K562 (cell line): ENCODE results near the gene ATE1. TPM values are rescaled to one million over a fixed set of nuclear protein-coding genes. Genes with fewer than 3 reads are reported as not detected.

Experiments
- ATAC-seq: fragments of 200-7000 bp; cut with Tn5 transposase; 3 replicates; pipeline ENCODE4 v1.9.1; 2020; ENCODE audit warnings: moderate library complexity
- BruUV-seq: library from RNA; stranded (reverse); fragments of 400-500 nt; replicated peaks from 2 replicates; lab custom pipeline; 2021; lab: Mats Ljungman, UMichigan
- CTCF ChIA-PET: fragments of 300-600 bp; formaldehyde crosslinking; extraction: SDS; loops from one replicate; lab custom pipeline; 2021; ENCODE audit warnings: low intra/inter-chr PET ratio; lab: Yijun Ruan, JAX
- POLR2A ChIA-PET: fragments of 300-600, 350-650 bp; sonication (Branson Sonifier 250); formaldehyde crosslinking; extraction: SDS; loops from one replicate; lab custom pipeline; 2021; ENCODE audit warnings: antibody characterized with exemption, inconsistent platforms; lab: Yijun Ruan, JAX
- DNase-seq, 4 experiments: peaks; one replicate each; pipeline versions ENCODE4 v3.0.0 to v3.0.0-alpha.2; 2011 to 2018; ENCODE audit warnings: low spot score in 3 of 4, mixed read lengths in 3 of 4; ENCODE audit errors: extremely low read depth in 1 of 4
- FAIRE-seq: peaks from 2 replicates; lab custom pipeline; 2011; peaks lifted over from hg19 to GRCh38; lab: Jason Lieb, UNC
- H2AFZ ChIP-seq: 2 replicates; pipeline ENCODE4 v1.6.0; 2011; ENCODE audit warnings: low read depth, low read length, control low read depth, inconsistent platforms
- H3K27ac ChIP-seq: fragments of 200-600 bp; 3 replicates; pipeline ENCODE4 v1.8.0; 2011; ENCODE audit warnings: low read depth, mild to moderate bottlenecking, control low read depth, inconsistent platforms, low read length, moderate library complexity, mixed read lengths; ENCODE audit errors: extremely low read depth
- H3K27me3 ChIP-seq, 2 experiments: fragments of 300-600 bp in 1 of 2; 2 replicates in 1 of 2; 3 replicates in 1 of 2; pipeline versions ENCODE4 v1.6.0 to v1.8.0; 2011; ENCODE audit warnings: inconsistent platforms in 2 of 2, low read length in 2 of 2, mild to moderate bottlenecking in 1 of 2, mixed read lengths in 1 of 2, moderate library complexity in 1 of 2; ENCODE audit not compliant: control insufficient read depth in 2 of 2, insufficient read depth in 2 of 2
- H3K36me3 ChIP-seq: fragments of 300-600 bp; 3 replicates; pipeline ENCODE4 v1.8.0; 2011; ENCODE audit warnings: mild to moderate bottlenecking, low read length, inconsistent platforms; ENCODE audit not compliant: control insufficient read depth, insufficient read depth
- H3K4me1 ChIP-seq, 2 experiments: fragments of 200-600 bp in 1 of 2; replicated peaks in 1 of 2; 2 replicates in 1 of 2; 3 replicates in 1 of 2; pipeline versions ENCODE4 v1.5.1 to v1.8.0; 2011; ENCODE audit warnings: inconsistent platforms in 2 of 2, low read length in 2 of 2, mild to moderate bottlenecking in 1 of 2, mixed read lengths in 1 of 2, moderate library complexity in 1 of 2; ENCODE audit not compliant: control insufficient read depth in 2 of 2, insufficient read depth in 2 of 2
- H3K4me2 ChIP-seq: 2 replicates; pipeline ENCODE4 v1.6.1; 2011; ENCODE audit warnings: low read length, control low read depth, inconsistent platforms, mixed read lengths; ENCODE audit not compliant: insufficient read depth
- H3K4me3 ChIP-seq: fragments of 200-600 bp; sonication (generic), shearing (Covaris generic); 2 replicates; pipeline ENCODE4 v1.5.1; 2016; ENCODE audit warnings: control low read depth, inconsistent platforms
- H3K79me2 ChIP-seq: fragments of 200-600 bp; 3 replicates; pipeline ENCODE4 v1.8.0; 2011; ENCODE audit warnings: low read length, inconsistent platforms; ENCODE audit not compliant: control insufficient read depth, insufficient read depth
- H3K9ac ChIP-seq, 2 experiments: 2 replicates each; pipeline versions ENCODE4 v1.6.0 to v1.6.1; 2011; ENCODE audit warnings: low read depth in 2 of 2, low read length in 2 of 2, control low read depth in 1 of 2, inconsistent platforms in 1 of 2, mild to moderate bottlenecking in 1 of 2, mixed read lengths in 1 of 2; ENCODE audit not compliant: insufficient read depth in 1 of 2
- H3K9me1 ChIP-seq: one replicate; pipeline ENCODE4 v1.6.0; 2011; ENCODE audit warnings: inconsistent platforms, mild to moderate bottlenecking, low read length, moderate library complexity; ENCODE audit not compliant: control insufficient read depth, insufficient read depth
- H3K9me3 ChIP-seq: replicated peaks from 2 replicates; pipeline ENCODE4 v1.5.1; 2011; ENCODE audit warnings: low read depth, low read length, inconsistent platforms; ENCODE audit not compliant: control insufficient read depth, insufficient read depth
- H4K20me1 ChIP-seq: replicated peaks from 2 replicates; pipeline ENCODE4 v1.6.1; 2011; ENCODE audit warnings: low read length, inconsistent platforms, mixed read lengths; ENCODE audit not compliant: control insufficient read depth, insufficient read depth
- CBX8 ChIP-seq: fragments of 200-600 bp; sonication (generic); IDR thresholded peaks from 2 replicates; pipeline ENCODE4 v1.6.1; 2012; ENCODE audit warnings: borderline replicate concordance, mixed run types, low read depth, mild to moderate bottlenecking, moderate library complexity, mixed read lengths, low read length, control low read depth, inconsistent platforms; ENCODE audit not compliant: poor library complexity, severe bottlenecking; ENCODE audit errors: extremely low read depth
- EWSR1 ChIP-seq: fragments of 450-650 bp; IDR thresholded peaks from 2 replicates; pipeline ENCODE4 v1.6.1; 2018; ENCODE audit warnings: borderline replicate concordance, mild to moderate bottlenecking, low read depth, moderate library complexity; ENCODE audit not compliant: partially characterized antibody
- GATAD2B ChIP-seq: fragments of 450-650 bp; IDR thresholded peaks from 2 replicates; pipeline ENCODE4 v1.6.1; 2017; ENCODE audit warnings: mild to moderate bottlenecking, borderline replicate concordance
- HEY1 ChIP-seq: fragments of 250-450 bp; sonication (Bioruptor Pico); IDR thresholded peaks from 2 replicates; pipeline ENCODE4 v1.5.0; 2020; ENCODE audit warnings: mild to moderate bottlenecking, moderate library complexity, borderline replicate concordance
- KLF1 ChIP-seq: fragments of 450-650 bp; IDR thresholded peaks from 2 replicates; pipeline ENCODE4 v1.6.1; 2016; ENCODE audit warnings: missing genetic modification characterization, missing compliant biosample characterization
- MIER1 ChIP-seq: fragments of 450-650 bp; IDR thresholded peaks from 2 replicates; pipeline ENCODE4 v1.6.1; 2016; ENCODE audit warnings: antibody characterized with exemption, mild to moderate bottlenecking, low read depth
- ZNF184 ChIP-seq: sonication (generic); formaldehyde crosslinking; IDR thresholded peaks from 2 replicates; pipeline ENCODE4 v1.5.0; 2020; ENCODE audit warnings: missing genetic modification reagents
- ZNF518B ChIP-seq: fragments of 250-450 bp; sonication (Bioruptor Pico); IDR thresholded peaks from 2 replicates; pipeline ENCODE4 v1.5.0; 2021; ENCODE audit warnings: mild to moderate bottlenecking, moderate library complexity
- WGBS: fragments of 100-300 bp; shearing (Covaris generic); methylation state at CpG from one replicate; pipeline ENCODE4 v1.1.6; 2016; ENCODE audit warnings: low coverage, mixed read lengths; ENCODE audit not compliant: insufficient coverage; ENCODE audit errors: missing lambda C conversion rate; 5-methylcytosine and 5-hydroxymethylcytosine counted together
- in situ Hi-C: fragments of 300-500 bp; cut with MboI; formaldehyde crosslinking; loops from 4 replicates; pipeline ENCODE4 v1.15.0; 2018; ENCODE audit warnings: inconsistent platforms, mixed read lengths
- intact Hi-C: fragments of 100-400 bp; cut with micrococcal nuclease; formaldehyde crosslinking; loops from 2 replicates; pipeline ENCODE4 v1.14.2; 2022
- polyA plus RNA-seq, 8 experiments: library from polyadenylated mRNA; depleted of rRNA in 4 of 8; stranded (reverse) in 5 of 8; unstranded in 3 of 8; fragments of >200 nt; fragmentation: Nextera tagmentation in 2 of 8; fragmentation: Illumina TruSeq in 1 of 8; extraction: Ambion mirVana in 2 of 8; extraction: Trizol in 1 of 8; gene quantifications; 2 replicates each; pipeline versions ENCODE4 v1.2.1 to v1.2.3, GENCODE V29; 2011 to 2014; ENCODE audit warnings: inconsistent platforms in 1 of 8, missing spikeins in 1 of 8
- total RNA-seq, 7 experiments: library from RNA; depleted of rRNA in 6 of 7; stranded (reverse); fragments of >200 nt in 6 of 7; fragmentation: Illumina TruSeq in 2 of 7; extraction: Trizol in 2 of 7; gene quantifications; 2 replicates each; pipeline versions ENCODE4 v1.2.1 to v1.2.3, GENCODE V29; 2011 to 2021; ENCODE audit warnings: low replicate concordance in 1 of 7

Gene ATE1
- total and polyA plus RNA-seq, 9 of the 15 experiments (the other 6 are each of a cell fraction or from before 2014, with no cell fraction given) = 3.0 to 14.2 (median 8.8) TPM

DNA sequence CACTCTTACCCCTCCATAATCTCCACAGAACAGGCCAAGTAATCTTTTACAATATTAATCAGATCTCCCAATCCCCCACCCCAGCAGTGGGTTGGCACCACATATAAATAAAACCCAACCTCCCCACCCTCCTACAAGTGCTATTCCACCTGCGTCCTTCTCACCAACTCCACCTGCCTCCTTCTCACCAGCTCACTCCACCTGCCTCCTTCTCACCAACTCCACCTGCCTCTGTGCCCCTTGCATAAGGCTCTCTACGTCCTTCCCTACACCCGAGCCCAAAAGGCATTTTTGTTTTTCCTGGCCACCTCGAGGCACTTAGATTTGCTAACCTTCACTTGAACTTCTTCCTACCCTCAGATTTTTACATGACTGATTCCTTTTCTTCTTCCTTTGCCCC, 89.7 kb downstream of the ATE1 start:
- intact Hi-C loops = no loop called here
- Histone ChIP-seq H3K9me3 (no peaks in the 10 kb centered on the region), H4K20me1 (no peaks in the 10 kb centered on the region), H3K4me3 (no peak overlapping the region), H2AFZ (no peak overlapping the region), H3K79me2 (no peaks in the 10 kb centered on the region), H3K4me1 (peaks cover 0 to 9% of the 10 kb centered on the region in 2 experiments; a peak in 4 of 5 replicates), H3K9ac (no peak overlapping the region), H3K27me3 (no peaks in the 10 kb centered on the region), H3K9me1 (no peaks in the 10 kb centered on the region), H3K4me2 (no peak overlapping the region), H3K27ac (no peak overlapping the region), H3K36me3 (no peaks in the 10 kb centered on the region)
- ChIA-PET CTCF (no interaction called here), POLR2A (no interaction called here)
- ATAC-seq (no peak), FAIRE-seq (no peak), DNase-seq (no peak)
- no peak for TF ChIP-seq HEY1 (CRISPR knock-in tag)
- TF ChIP-seq MIER1 = no peak
- no peak for TF ChIP-seq GATAD2B
- in situ Hi-C loops = no loop called here
- WGBS = 70% methylated on average over 3 of the region's 4 CpGs
- BruUV-seq = no TSS peak

- in situ Hi-C loops = no loop called here
- H3K4me2 ChIP-seq = no peak overlapping the region
- POLR2A ChIA-PET = no interaction called here
- ATAC-seq (no peak), FAIRE-seq (no peak), DNase-seq (no peak)
- 0 out of 3 replicates have a peak, but pooled peaks cover 3% of the 10 kb centered on the region for H3K36me3 ChIP-seq
- H2AFZ ChIP-seq = no peak overlapping the region
- H3K27ac ChIP-seq = no peak overlapping the region
- no peaks in the 10 kb centered on the region for H3K9me3 ChIP-seq
- intact Hi-C loops = no loop called here
- no peaks in the 10 kb centered on the region for H3K27me3 ChIP-seq
- H4K20me1 ChIP-seq = no peaks in the 10 kb centered on the region
- WGBS = 88% methylated on average over 6 of the region's 6 CpGs
- CTCF ChIA-PET = no interaction called here
- H3K9me1 ChIP-seq = no peaks in the 10 kb centered on the region
- peaks cover 0 to 15% of the 10 kb centered on the region in 2 experiments; a peak in 4 of 5 replicates for H3K4me1 ChIP-seq
- H3K4me3 ChIP-seq = no peak overlapping the region
- H3K9ac ChIP-seq = no peak overlapping the region
- no TSS peak for BruUV-seq
- H3K79me2 ChIP-seq = no peaks in the 10 kb centered on the region
- no peak for TF ChIP-seq KLF1 (tag)
- TF ChIP-seq ZNF184 = no peak
- TF ChIP-seq EWSR1 = no peak
- no peak for TF ChIP-seq ZNF518B (CRISPR knock-in tag)
- TF ChIP-seq CBX8 = no peak
These were observed 91.7 kb downstream of the ATE1 start for GRCh38 chr10:121836171-121836570.
